ENCODE data around the gene TRPV2.

The TRPV2 gene

GRCh38 chr17:16479264-16479663 is 63.9 kb downstream of the TRPV2 start:
- no peak for DNase-seq

- no peak for DNase-seq
Observed at GRCh38 chr17:16480995-16481394, 65.6 kb downstream of the TRPV2 start.

- DNase-seq: no peak
Observed at GRCh38 chr17:16482253-16482652, 66.9 kb downstream of the TRPV2 start.

- no peak for DNase-seq
Observed at GRCh38 chr17:16483021-16483645, 67.8 kb downstream of the TRPV2 start.

- no peak for DNase-seq
Observed at GRCh38 chr17:16484445-16485175, 69.2 kb downstream of the TRPV2 start.

Measured in CD4-positive, alpha-beta T cell treated with Interleukin-12 subunit alpha and Interleukin-12 subunit beta, for 1 hour (primary cell).